MM.1S (cell line): ENCODE data around the gene EPN2.

Experiments
- DNase-seq: peaks from one replicate; pipeline ENCODE4 v3.0.0-alpha.2; 2015
- H2AFZ ChIP-seq: fragments of 300-600 bp; sonication (generic); 2 replicates; pipeline ENCODE4 v1.6.0; 2016; ENCODE audit warnings: antibody characterized with exemption, low read length
- H3F3A ChIP-seq: fragments of 300-600 bp; sonication (generic); 2 replicates; pipeline ENCODE4 v1.6.1; 2016; ENCODE audit warnings: mild to moderate bottlenecking, antibody characterized with exemption, low read length, moderate library complexity, mixed read lengths; ENCODE audit not compliant: insufficient read depth
- H3K27ac ChIP-seq: fragments of 300-600 bp; sonication (generic); 2 replicates; pipeline ENCODE4 v1.5.1; 2016; ENCODE audit warnings: mild to moderate bottlenecking, low read length
- H3K27me3 ChIP-seq: fragments of 300-600 bp; sonication (generic); replicated peaks from 2 replicates; pipeline ENCODE4 v1.6.0; 2016; ENCODE audit warnings: low read length; ENCODE audit not compliant: insufficient read depth
- H3K36me3 ChIP-seq: fragments of 300-600 bp; sonication (generic); replicated peaks from 2 replicates; pipeline ENCODE4 v1.6.1; 2016; ENCODE audit warnings: mild to moderate bottlenecking, low read length, mixed read lengths; ENCODE audit not compliant: insufficient read depth
- H3K4me1 ChIP-seq: fragments of 300-600 bp; sonication (generic); 2 replicates; pipeline ENCODE4 v1.6.1; 2016; ENCODE audit warnings: low read length, mixed read lengths
- H3K4me2 ChIP-seq: fragments of 300-600 bp; sonication (generic); 2 replicates; pipeline ENCODE4 v1.6.0; 2016; ENCODE audit warnings: low read depth, low read length
- H3K4me3 ChIP-seq: fragments of 300-600 bp; sonication (generic); 2 replicates; pipeline ENCODE4 v1.5.1; 2016; ENCODE audit warnings: low read length, mixed read lengths
- H3K79me2 ChIP-seq: fragments of 300-600 bp; sonication (generic); 2 replicates; pipeline ENCODE4 v1.6.1; 2016; ENCODE audit warnings: mixed run types, low read length, mixed read lengths
- H3K9ac ChIP-seq: fragments of 300-600 bp; sonication (generic); 2 replicates; pipeline ENCODE4 v1.6.1; 2016; ENCODE audit warnings: low read length, mixed read lengths
- H3K9me2 ChIP-seq: fragments of 300-600 bp; sonication (generic); replicated peaks from 2 replicates; pipeline ENCODE4 v1.6.1; 2016; ENCODE audit warnings: mild to moderate bottlenecking, low read length, mixed read lengths; ENCODE audit not compliant: insufficient read depth
- H3K9me3 ChIP-seq: fragments of 300-600 bp; sonication (generic); replicated peaks from 2 replicates; pipeline ENCODE4 v1.6.1; 2016; ENCODE audit warnings: mild to moderate bottlenecking, low read length, mixed read lengths; ENCODE audit not compliant: insufficient read depth
- H4K20me1 ChIP-seq: fragments of 300-600 bp; sonication (generic); 2 replicates; pipeline ENCODE4 v1.6.1; 2016; ENCODE audit warnings: mild to moderate bottlenecking, low read length, moderate library complexity, mixed read lengths; ENCODE audit not compliant: insufficient read depth
- EZH2 ChIP-seq: fragments of 300-600 bp; sonication (generic); optimal IDR thresholded peaks from 2 replicates; pipeline ENCODE3; 2017; ENCODE audit warnings: low read depth, mild to moderate bottlenecking, antibody characterized with exemption, low read length, mixed read lengths
- EZH2phosphoT487 ChIP-seq: fragments of 300-600 bp; sonication (generic); IDR thresholded peaks from 2 replicates; pipeline ENCODE4 v1.6.1; 2018; ENCODE audit warnings: antibody characterized with exemption, low read length
- TF ChIP-seq, protein P1 (sequence below): fragments of 300-600 bp; sonication (generic); IDR thresholded peaks from 2 replicates; pipeline ENCODE4 v1.5.1; 2016; ENCODE audit warnings: antibody characterized with exemption, low read length, mixed read lengths

The EPN2 gene

DNA sequence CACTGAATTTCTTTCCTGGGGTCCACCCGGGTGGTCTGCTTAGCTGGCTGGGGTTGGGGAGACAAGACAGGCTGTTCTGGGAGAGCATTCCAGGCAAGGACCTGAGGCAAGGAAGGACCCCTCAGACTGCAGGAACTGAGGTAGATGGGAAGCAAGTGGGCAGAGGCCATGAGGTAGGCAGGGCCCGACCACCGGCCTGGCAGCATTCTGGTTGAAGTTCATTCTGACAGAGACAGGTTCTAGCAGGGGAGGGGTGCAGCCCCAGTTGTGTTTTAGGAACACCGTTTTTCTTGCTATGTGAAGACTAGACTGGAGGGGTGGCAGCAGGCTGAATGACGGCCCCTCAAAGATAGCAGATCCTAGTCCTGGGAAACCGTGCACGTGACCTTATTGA lies 107.9 kb downstream of the EPN2 start:
- Histone ChIP-seq H3F3A (no peaks in the 10 kb centered on the region), H3K79me2 (no peaks in the 10 kb centered on the region), H3K9me3 (no peaks in the 10 kb centered on the region), H3K36me3 (no peaks in the 10 kb centered on the region), H3K4me1 (no peaks in the 10 kb centered on the region), H3K4me3 (no peak overlapping the region), H3K9ac (no peak overlapping the region), H3K9me2 (no peaks in the 10 kb centered on the region), H4K20me1 (no peaks in the 10 kb centered on the region), H3K27me3 (no peaks in the 10 kb centered on the region), H3K27ac (no peak overlapping the region), H3K4me2 (no peak overlapping the region), H2AFZ (no peak overlapping the region)
- DNase-seq, result no peak
- no peak for TF ChIP-seq EZH2phosphoT487
- TF ChIP-seq, protein P1, sequence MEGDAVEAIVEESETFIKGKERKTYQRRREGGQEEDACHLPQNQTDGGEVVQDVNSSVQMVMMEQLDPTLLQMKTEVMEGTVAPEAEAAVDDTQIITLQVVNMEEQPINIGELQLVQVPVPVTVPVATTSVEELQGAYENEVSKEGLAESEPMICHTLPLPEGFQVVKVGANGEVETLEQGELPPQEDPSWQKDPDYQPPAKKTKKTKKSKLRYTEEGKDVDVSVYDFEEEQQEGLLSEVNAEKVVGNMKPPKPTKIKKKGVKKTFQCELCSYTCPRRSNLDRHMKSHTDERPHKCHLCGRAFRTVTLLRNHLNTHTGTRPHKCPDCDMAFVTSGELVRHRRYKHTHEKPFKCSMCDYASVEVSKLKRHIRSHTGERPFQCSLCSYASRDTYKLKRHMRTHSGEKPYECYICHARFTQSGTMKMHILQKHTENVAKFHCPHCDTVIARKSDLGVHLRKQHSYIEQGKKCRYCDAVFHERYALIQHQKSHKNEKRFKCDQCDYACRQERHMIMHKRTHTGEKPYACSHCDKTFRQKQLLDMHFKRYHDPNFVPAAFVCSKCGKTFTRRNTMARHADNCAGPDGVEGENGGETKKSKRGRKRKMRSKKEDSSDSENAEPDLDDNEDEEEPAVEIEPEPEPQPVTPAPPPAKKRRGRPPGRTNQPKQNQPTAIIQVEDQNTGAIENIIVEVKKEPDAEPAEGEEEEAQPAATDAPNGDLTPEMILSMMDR, result no peak
- no peak for TF ChIP-seq EZH2

GRCh38 chr17:19345486-19346350 lies 108.6 kb downstream of the EPN2 start:
- H3K4me1 ChIP-seq, result no peaks in the 10 kb centered on the region
- H3K4me3 ChIP-seq, result no peak overlapping the region

GRCh38 chr17:19346351-19347255 lies 109.4 kb downstream of the EPN2 start:
- H3K36me3 ChIP-seq, result no peaks in the 10 kb centered on the region
- H3K4me3 ChIP-seq, result no peak overlapping the region
- H3K79me2 ChIP-seq, result no peaks in the 10 kb centered on the region
- no peak overlapping the region for H3K9ac ChIP-seq
- DNase-seq, result no peak
- H3K27me3 ChIP-seq, result no peaks in the 10 kb centered on the region
- H3K9me2 ChIP-seq, result no peaks in the 10 kb centered on the region
- H3F3A ChIP-seq, result no peaks in the 10 kb centered on the region
- H3K4me2 ChIP-seq, result no peak overlapping the region
- no peak overlapping the region for H2AFZ ChIP-seq
- TF ChIP-seq EZH2 (no peak), EZH2phosphoT487 (no peak)
- TF ChIP-seq, protein P1, result no peak
- H3K4me1 ChIP-seq, result no peaks in the 10 kb centered on the region
- no peaks in the 10 kb centered on the region for H4K20me1 ChIP-seq
- no peak overlapping the region for H3K27ac ChIP-seq
- H3K9me3 ChIP-seq, result no peaks in the 10 kb centered on the region

More at GRCh38 chr17:19345486-19346350, 108.6 kb downstream of the EPN2 start:
- no peaks in the 10 kb centered on the region for H3K9me3 ChIP-seq
- no peak for DNase-seq
- no peaks in the 10 kb centered on the region for H3F3A ChIP-seq
- TF ChIP-seq, protein P1, result no peak
- no peak for TF ChIP-seq EZH2phosphoT487
- no peak for TF ChIP-seq EZH2
- H3K27ac ChIP-seq, result no peak overlapping the region
- H3K4me2 ChIP-seq, result no peak overlapping the region
- no peaks in the 10 kb centered on the region for H3K36me3 ChIP-seq
- H3K27me3 ChIP-seq, result no peaks in the 10 kb centered on the region
- H3K79me2 ChIP-seq, result no peaks in the 10 kb centered on the region
- H4K20me1 ChIP-seq, result no peaks in the 10 kb centered on the region
- no peak overlapping the region for H3K9ac ChIP-seq
- H2AFZ ChIP-seq, result no peak overlapping the region
- H3K9me2 ChIP-seq, result no peaks in the 10 kb centered on the region
